KOPT-K1 (cell line): ENCODE measurements around the gene CCSER2.
"Not testable (repeated sequence)": the region's sequence is repeated elsewhere in the genome, so short reads cannot be mapped to it uniquely, and the experiment has no call there.

Experiments
- H3K27ac ChIP-seq: fragments of 200-600 bp; sonication (generic); 2 replicates; pipeline ENCODE4 v1.5.1; 2016; ENCODE audit warnings: antibody characterized with exemption, mild to moderate bottlenecking, low read depth, low read length; ENCODE audit not compliant: poor library complexity, severe bottlenecking
- H3K36me3 ChIP-seq: fragments of 200-600 bp; sonication (generic); 2 replicates; pipeline ENCODE4 v1.5.1; 2017; ENCODE audit warnings: antibody characterized with exemption, mild to moderate bottlenecking, low read length, moderate library complexity; ENCODE audit not compliant: insufficient read depth
- H3K9me3 ChIP-seq: fragments of 200-600 bp; sonication (generic); 2 replicates; pipeline ENCODE4 v1.5.1; 2017; ENCODE audit warnings: antibody characterized with exemption, low read length, mild to moderate bottlenecking; ENCODE audit not compliant: insufficient read depth, poor library complexity, severe bottlenecking

Gene CCSER2

GRCh38 chr10:84412482-84412881, 84.1 kb downstream of the CCSER2 start:
- H3K36me3 ChIP-seq, result peaks cover 17% of the 10 kb centered on the region
- H3K9me3 ChIP-seq, result peaks cover 67% of the 10 kb centered on the region
- no peak overlapping the region for H3K27ac ChIP-seq

- H3K9me3 ChIP-seq, result peaks cover 67% of the 10 kb centered on the region
- H3K36me3 ChIP-seq, result peaks cover 26% of the 10 kb centered on the region
- H3K27ac ChIP-seq, result not testable (repeated sequence)
These were observed 85.7 kb downstream of the CCSER2 start for GRCh38 chr10:84414110-84414509.

GRCh38 chr10:84415539-84416244, 87.3 kb downstream of the CCSER2 start:
- Histone ChIP-seq H3K27ac (no peak overlapping the region), H3K36me3 (peaks cover 42% of the 10 kb centered on the region), H3K9me3 (peaks cover 68% of the 10 kb centered on the region)

GRCh38 chr10:84416245-84416555, 87.8 kb downstream of the CCSER2 start:
- Histone ChIP-seq H3K27ac (no peak overlapping the region), H3K36me3 (peaks cover 47% of the 10 kb centered on the region), H3K9me3 (peaks cover 68% of the 10 kb centered on the region)

GRCh38 chr10:84423719-84424118, 95.3 kb downstream of the CCSER2 start:
- Histone ChIP-seq H3K36me3 (peaks cover 63% of the 10 kb centered on the region), H3K9me3 (peaks cover 21% of the 10 kb centered on the region), H3K27ac (no peak overlapping the region)

- peaks cover 18% of the 10 kb centered on the region for H3K9me3 ChIP-seq
- peak overlapping the region; percentile 35 for H3K27ac ChIP-seq
- peaks cover 53% of the 10 kb centered on the region; the same call in 1 of the 2 replicates for H3K36me3 ChIP-seq
These were observed 96.4 kb downstream of the CCSER2 start for GRCh38 chr10:84424731-84425167.

- no peaks in the 10 kb centered on the region for H3K9me3 ChIP-seq
These were observed 99.7 kb downstream of the CCSER2 start for GRCh38 chr10:84427903-84428650.

GRCh38 chr10:84428711-84429110, 100.3 kb downstream of the CCSER2 start:
- Histone ChIP-seq H3K27ac (no peak overlapping the region), H3K36me3 (peaks cover 21% of the 10 kb centered on the region; the same call in 1 of the 2 replicates)

More at GRCh38 chr10:84427903-84428650, 99.7 kb downstream of the CCSER2 start:
- H3K27ac ChIP-seq, result no peak overlapping the region
- H3K36me3 ChIP-seq, result peaks cover 21% of the 10 kb centered on the region; the same call in 1 of the 2 replicates

GRCh38 chr10:84429926-84430520, 101.6 kb downstream of the CCSER2 start:
- H3K27ac ChIP-seq, result no peak overlapping the region
- H3K36me3 ChIP-seq, result peaks cover 23% of the 10 kb centered on the region; the same call in 1 of the 2 replicates

More at GRCh38 chr10:84428711-84429110, 100.3 kb downstream of the CCSER2 start:
- H3K9me3 ChIP-seq, result no peaks in the 10 kb centered on the region

GRCh38 chr10:84432891-84433290, 104.5 kb downstream of the CCSER2 start:
- H3K9me3 ChIP-seq, result no peaks in the 10 kb centered on the region
- H3K36me3 ChIP-seq, result peaks cover 7% of the 10 kb centered on the region; the same call in 1 of the 2 replicates
- H3K27ac ChIP-seq, result no peak overlapping the region

More at GRCh38 chr10:84429926-84430520, 101.6 kb downstream of the CCSER2 start:
- H3K9me3 ChIP-seq, result no peaks in the 10 kb centered on the region

- Histone ChIP-seq H3K36me3 (peaks cover 18% of the 10 kb centered on the region; the same call in 1 of the 2 replicates), H3K27ac (no peak overlapping the region), H3K9me3 (peaks cover 10% of the 10 kb centered on the region)
These were observed 112.4 kb downstream of the CCSER2 start for GRCh38 chr10:84440781-84441180.

- Histone ChIP-seq H3K36me3 (peaks cover 9% of the 10 kb centered on the region; the same call in 1 of the 2 replicates), H3K27ac (no peak overlapping the region), H3K9me3 (no peaks in the 10 kb centered on the region)
These were observed 119.5 kb downstream of the CCSER2 start for GRCh38 chr10:84447701-84448400.

GRCh38 chr10:84449351-84449750, 121.0 kb downstream of the CCSER2 start:
- H3K27ac ChIP-seq, H3K9me3 ChIP-seq, H3K36me3 ChIP-seq: not testable (repeated sequence)

GRCh38 chr10:84452003-84452402, 123.6 kb downstream of the CCSER2 start:
- no peak overlapping the region for H3K27ac ChIP-seq
- H3K36me3 ChIP-seq, result peaks cover 14% of the 10 kb centered on the region; the same call in 1 of the 2 replicates
- H3K9me3 ChIP-seq, result peaks cover 8% of the 10 kb centered on the region
